Astrocyte (in vitro differentiated cells and primary cell): ENCODE data around the gene RBP4.

Experiments
- CTCF ChIP-seq: IDR thresholded peaks from 2 replicates; pipeline ENCODE4 v1.5.1; 2011; ENCODE audit warnings: low read depth, mild to moderate bottlenecking, inconsistent platforms, low read length, moderate library complexity; ENCODE audit not compliant: insufficient read depth
- EZH2 ChIP-seq: IDR thresholded peaks from 2 replicates; pipeline ENCODE4 v1.6.1; 2012; ENCODE audit warnings: mild to moderate bottlenecking, low read length, inconsistent platforms; ENCODE audit not compliant: insufficient read depth

GRCh38 chr10:93579089-93579488, 21.9 kb downstream of the RBP4 start:
- TF ChIP-seq CTCF (no peak), EZH2 (no peak)
